GM18868 (cell line): ENCODE data around the gene HS6ST3.

Source experiments
- ATAC-seq: cut with Tn5 transposase; IDR thresholded peaks from one replicate; pipeline ENCODE4 v1.9.1; 2021; ENCODE audit warnings: mild to moderate bottlenecking, moderate library complexity; ENCODE audit not compliant: unreplicated experiment

HS6ST3 gene

GRCh38 chr13:96636001-96636709, 546.2 kb downstream of the HS6ST3 start:
- no peak for ATAC-seq

DNA sequence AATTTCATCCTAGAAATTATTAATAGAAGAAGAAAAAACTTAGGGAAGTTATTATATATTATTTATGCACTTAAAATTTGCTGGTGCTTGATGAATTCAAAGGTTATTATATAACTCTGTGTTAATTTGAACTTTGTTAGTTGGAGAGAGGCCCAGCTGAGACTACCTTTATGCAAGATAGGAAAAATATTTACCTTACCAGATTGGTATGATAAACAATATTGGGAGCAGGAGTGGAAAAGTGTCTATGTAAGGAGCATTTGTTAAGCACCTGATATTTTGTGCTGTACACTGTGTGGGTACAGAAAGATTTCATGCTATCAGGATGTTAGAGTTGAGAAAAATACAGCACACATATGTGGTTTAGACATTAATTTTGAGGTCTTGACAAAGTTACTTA, 547.1 kb downstream of the HS6ST3 start:
- no peak for ATAC-seq

DNA sequence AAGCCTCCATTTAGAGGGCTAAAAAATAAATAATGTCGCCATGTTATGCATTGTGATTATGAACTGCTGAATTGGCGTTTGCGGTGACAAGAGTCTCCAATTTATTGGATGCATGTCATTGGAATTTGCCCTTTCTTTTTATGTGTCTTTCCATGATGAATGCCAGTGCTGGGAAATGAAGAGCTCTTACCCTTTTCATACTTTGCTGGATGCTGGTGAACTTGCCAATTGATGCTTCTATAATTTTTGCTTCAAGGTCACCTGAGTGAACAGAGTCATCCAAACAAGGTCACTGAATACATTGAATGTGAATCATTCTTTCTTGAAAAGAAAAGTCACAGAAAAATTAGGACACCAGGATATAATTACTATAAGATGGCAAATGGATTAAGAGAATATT, 556.2 kb downstream of the HS6ST3 start:
- no peak for ATAC-seq

GRCh38 chr13:96646515-96647211, 556.8 kb downstream of the HS6ST3 start:
- no peak for ATAC-seq

DNA sequence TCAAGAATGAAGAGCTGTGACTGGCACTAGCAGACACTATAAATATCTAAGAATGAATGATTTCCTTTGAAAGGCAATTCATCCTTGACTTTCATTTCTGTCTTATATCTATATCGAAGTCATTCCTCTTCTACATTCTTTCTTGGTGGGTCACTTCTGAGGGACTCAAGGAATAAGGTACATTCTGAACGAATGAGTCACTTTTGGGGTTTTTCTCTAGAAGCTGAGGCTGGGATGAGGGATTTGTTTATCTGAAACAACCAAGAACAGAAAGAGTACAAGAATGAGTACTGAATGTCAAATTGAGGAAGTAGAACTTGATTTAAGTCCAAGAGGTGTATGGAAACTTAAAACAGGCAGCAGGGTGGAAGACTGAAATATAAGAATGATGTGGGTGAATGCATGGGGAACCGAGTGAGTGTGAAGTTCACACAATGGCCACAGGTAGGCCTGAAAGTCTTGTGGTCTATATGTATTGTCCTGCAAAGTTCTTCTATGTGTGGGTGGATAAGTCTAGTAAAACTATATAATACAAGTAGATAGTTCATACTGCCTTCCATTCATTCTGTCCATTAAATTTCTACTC, 560.5 kb downstream of the HS6ST3 start:
- ATAC-seq = peak; percentile 98

DNA sequence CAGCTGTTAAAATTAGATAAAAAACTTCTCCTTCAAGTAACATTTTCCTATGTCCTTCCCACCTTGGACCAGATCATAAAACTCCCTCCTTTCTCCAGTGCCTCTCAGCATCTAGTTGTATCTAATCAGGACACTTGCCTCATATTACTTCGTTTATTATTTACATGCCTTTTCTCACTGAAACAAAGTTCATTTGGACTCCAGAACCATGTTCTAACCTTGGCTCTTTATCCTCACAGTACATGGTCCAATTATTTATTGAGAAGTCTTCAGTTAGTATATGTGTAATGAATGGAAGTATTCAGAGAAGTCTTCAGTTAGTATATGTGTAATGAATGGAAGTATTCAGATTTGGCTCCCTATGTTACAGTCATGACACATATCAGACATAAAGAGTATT, 561.7 kb downstream of the HS6ST3 start:
- ATAC-seq = no peak

GRCh38 chr13:96652506-96652905, 562.6 kb downstream of the HS6ST3 start:
- ATAC-seq = no peak

- ATAC-seq = no peak
These were observed 571.7 kb downstream of the HS6ST3 start for GRCh38 chr13:96661612-96662011.

DNA sequence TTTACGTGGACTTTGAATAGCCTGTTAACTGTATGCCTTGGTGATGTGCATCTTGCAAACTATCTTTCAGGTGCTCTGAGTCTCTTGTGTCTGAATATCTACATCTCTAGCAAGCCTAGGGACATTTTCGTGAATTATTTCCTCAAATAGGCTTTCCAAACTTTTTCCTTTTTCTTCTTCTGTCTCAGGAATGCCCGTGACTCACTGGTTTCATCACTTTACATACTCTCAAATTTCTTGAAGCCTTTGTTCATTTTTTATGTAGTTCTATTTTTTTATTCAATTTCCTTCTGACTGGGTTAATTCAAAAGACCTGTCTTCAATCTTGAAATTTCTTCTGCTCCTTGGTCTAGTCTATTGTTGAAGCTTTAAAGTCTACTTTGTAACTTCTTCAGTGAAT, 572.1 kb downstream of the HS6ST3 start:
- no peak for ATAC-seq

DNA sequence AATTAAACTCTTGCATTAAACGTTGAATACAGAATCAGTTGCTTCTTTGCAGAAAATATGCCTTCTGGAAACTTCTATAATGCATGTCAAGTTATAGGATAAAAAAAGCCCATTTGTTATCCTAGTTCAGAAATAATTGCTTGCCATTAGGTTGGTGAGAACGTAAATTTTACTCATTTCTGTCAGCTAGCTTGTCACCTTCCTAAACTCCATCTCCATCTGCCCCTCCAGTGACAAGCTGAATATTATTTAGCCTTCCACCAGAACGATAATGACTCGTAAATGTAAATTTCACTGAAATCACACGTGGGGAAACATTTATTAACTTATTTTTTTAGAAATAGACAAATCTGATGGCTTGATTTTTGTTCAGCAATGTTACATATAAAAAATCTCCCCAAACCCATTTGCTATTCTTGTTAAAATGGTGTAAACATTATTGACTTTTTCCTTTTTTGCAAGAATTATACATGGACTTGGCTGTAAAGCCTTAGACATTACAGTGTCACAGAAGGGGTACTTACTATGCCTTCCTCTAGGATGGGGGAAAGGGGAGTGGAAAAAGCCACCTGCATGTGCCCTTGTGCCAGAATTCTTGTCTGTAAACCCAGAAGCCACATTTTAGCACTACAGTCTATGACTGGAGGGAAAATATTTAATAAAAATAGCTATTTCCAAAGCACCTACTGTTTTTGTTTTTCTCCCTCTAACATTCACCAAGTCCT, 577.5 kb downstream of the HS6ST3 start:
- ATAC-seq = no peak

DNA sequence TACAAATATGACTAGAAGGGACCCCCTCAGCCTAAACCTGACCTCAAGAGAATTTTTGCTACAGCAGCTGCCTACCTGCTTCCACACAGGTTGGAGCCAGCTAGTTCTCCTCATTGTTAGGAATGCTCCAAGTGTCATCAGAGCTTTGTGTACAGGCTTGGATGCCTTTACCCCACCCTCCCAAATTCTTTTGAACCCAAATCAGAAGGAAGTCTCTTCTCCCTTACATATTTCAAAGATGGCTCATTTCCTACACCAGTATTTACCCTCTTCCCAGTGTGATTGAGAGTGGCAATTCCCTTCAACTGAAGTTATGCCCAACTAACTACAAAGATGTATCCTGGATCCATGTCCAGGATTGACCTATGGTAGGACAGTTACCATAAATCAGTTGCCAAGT, 581.2 kb downstream of the HS6ST3 start:
- no peak for ATAC-seq

DNA sequence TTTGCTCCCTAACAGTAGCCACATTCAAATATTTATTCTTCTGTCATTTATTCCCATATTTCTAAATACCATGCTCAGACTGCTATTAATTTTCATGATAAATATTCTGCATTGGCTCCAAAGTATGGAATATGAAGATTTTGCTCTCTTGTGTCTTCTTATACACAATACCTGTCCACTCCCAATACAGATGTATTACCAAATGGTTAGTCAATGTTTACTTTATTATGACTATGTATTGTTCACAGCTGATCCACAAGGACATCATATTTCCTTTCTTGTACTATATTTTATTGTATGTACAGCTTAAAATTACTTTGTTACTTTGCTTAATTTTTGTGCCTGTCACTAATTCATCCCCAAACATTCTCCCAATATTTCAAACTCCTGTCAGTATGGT, 582.1 kb downstream of the HS6ST3 start:
- ATAC-seq = no peak

- ATAC-seq = no peak
These were observed 583.9 kb downstream of the HS6ST3 start for GRCh38 chr13:96673825-96674224.

DNA sequence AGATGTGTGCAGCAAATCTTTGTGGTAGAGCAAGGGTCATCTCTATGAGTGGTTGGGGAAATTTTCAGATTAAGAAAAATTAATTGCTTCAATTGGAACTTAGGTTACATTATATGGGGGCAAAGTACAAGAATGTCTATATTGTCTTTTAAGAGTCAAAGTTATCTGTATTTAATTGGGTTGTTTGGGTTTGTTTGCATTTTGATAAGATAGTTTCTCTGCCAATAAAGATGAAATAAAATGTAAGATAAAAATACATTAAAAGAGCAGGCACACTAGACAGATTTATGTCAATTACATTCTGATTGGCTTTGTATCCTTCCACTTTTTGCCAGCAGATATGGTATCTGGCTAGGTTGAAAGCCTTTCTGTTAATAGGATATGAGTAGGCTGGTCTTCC, 587.1 kb downstream of the HS6ST3 start:
- no peak for ATAC-seq

GRCh38 chr13:96678801-96679200, 588.9 kb downstream of the HS6ST3 start:
- no peak for ATAC-seq

DNA sequence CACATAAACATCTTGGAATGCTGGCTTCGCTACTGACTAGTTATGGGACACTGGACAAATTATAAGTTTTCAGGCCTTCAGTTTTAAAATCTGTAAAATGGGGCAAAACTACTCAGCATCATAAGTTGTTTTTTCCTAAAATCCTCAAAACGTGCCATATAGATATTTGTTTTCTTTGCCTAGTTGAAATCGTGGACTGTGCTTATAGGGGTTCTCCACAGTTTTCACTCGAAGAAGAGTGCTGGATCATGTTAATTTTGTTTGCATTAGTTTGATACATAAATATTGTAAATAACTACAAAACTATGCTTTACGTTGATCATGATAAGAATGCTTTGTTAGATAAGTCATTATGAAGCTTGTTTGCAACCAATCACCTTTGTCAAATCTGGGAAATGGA, 591.0 kb downstream of the HS6ST3 start:
- no peak for ATAC-seq

GRCh38 chr13:96681766-96682165, 591.9 kb downstream of the HS6ST3 start:
- no peak for ATAC-seq

GRCh38 chr13:96684469-96684868, 594.6 kb downstream of the HS6ST3 start:
- no peak for ATAC-seq

GRCh38 chr13:96684907-96685306, 595.0 kb downstream of the HS6ST3 start:
- ATAC-seq = no peak

GRCh38 chr13:96686286-96686685, 596.4 kb downstream of the HS6ST3 start:
- no peak for ATAC-seq

DNA sequence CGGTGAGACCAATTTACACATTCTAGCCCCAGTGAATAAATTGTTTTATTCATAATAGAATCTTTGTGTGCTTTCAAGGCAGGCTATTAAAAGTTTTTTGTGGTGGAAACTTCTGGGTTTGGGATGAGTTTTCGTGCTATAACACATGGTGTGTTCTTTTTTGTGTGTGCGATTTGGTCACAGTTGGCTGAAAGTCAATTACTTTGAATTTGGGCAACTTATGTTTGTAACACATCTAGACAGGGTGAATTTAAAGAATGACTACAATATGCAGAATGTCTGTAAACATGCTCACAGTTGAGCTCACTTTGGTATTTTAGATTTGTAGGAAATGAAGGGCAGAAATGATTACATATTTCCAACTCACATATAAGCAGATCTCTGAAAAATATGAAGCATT, 597.3 kb downstream of the HS6ST3 start:
- ATAC-seq = no peak

DNA sequence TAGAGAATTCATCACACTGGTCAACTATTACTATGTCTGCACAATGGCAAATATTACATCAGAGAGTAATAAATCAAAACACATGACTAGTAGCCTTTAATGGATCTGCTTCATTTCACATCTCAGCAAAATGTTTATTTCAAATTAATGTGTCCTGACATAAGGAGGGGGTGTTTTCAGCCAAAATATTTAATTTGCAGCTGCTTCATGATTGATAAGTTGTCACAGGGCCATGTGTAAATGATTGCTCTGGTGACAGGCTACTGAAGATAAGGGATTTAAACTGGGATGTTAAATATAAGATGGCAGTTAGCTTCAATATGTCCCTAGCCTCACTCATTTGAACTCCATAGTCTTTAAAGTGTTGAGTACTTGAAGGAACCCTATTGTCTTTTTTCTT, 601.1 kb downstream of the HS6ST3 start:
- ATAC-seq = no peak
